AML-193 (cell line): Measurements from ENCODE around the gene ZNF19.
"Not testable (repeated sequence)": the region's sequence is repeated elsewhere in the genome, so short reads cannot be mapped to it uniquely, and the experiment has no call there.

Experiments
- DNase-seq, 2 experiments: peaks; one replicate each; lab custom pipeline; 2025; lab: John Stamatoyannopoulos, UW

The ZNF19 gene

DNA sequence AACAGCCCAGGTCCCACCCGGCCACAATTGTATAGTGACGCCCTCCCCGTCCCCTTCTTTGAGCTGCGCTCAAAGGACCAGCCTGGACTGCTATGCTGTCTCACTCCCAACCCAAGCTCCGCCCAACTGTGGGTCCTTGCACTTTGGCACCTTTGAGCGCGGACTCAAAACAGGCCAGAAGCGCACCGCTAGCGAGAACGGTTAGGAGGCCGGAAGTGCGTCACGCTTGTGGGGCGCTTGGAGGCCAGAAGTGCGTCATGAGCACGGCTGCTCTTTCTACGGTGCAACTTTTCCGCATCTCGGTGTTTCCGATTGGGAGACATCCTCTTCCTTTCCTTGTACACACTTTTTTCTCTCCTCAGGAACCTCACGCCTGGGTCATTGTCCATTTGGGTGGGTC lies at the start of gene ZNF19:
ZNF19 (minus strand) TSS at position 203 of the 400 bp plus-strand sequence. CDS start 7,210 bp downstream, outside the sequence.
- DNase-seq, result no peak

DNA sequence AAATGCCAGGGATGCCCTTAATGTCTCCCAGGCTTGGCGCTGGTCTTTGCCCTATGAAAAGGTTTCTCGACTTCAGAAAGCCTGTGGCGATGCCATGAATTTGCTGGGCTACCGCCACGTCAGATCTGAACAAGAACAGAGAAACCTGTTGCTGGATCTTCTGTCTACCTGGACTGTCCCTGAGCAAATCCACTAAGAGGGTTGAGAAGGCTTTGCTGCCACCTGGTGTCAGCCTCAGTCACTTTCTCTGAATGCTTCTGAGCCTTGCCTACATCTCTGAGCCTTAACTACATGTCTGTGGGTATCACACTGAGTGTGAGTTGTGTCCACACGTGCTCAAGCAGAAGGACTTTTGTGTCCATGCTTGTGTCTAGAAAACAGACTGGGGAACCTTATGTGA lies 48.5 kb upstream of the ZNF19 start:
- peak; percentile 10 to 52 for DNase-seq

DNA sequence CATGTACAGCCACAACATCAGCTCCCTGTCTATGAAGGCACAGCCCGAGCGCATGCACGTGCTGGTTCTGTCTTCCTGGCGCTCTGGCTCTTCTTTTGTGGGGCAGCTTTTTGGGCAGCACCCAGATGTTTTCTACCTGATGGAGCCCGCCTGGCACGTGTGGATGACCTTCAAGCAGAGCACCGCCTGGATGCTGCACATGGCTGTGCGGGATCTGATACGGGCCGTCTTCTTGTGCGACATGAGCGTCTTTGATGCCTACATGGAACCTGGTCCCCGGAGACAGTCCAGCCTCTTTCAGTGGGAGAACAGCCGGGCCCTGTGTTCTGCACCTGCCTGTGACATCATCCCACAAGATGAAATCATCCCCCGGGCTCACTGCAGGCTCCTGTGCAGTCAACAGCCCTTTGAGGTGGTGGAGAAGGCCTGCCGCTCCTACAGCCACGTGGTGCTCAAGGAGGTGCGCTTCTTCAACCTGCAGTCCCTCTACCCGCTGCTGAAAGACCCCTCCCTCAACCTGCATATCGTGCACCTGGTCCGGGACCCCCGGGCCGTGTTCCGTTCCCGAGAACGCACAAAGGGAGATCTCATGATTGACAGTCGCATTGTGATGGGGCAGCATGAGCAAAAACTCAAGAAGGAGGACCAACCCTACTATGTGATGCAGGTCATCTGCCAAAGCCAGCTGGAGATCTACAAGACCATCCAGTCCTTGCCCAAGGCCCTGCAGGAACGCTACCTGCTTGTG lies 47.8 kb upstream of the ZNF19 start:
- no peak for DNase-seq

DNA sequence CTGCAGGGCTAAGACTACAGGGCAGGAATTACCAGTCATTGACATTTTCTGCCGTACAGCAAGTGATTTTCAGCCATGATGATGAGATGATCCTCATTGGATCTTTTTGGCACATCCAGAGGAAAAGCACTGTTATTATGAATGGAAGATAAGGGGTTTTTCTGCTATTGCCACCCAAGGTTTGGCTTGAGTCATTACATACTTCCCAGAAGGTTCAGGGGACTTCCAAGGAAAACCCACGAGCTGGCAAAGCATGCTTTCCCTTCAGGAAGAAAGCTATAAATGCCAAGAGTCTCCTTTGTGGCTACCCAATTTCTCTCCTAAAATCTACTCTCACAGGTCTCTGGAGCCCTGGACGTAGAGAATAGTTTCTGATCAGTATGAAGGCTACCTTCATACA lies 43.2 kb upstream of the ZNF19 start:
- DNase-seq, result no peak

DNA sequence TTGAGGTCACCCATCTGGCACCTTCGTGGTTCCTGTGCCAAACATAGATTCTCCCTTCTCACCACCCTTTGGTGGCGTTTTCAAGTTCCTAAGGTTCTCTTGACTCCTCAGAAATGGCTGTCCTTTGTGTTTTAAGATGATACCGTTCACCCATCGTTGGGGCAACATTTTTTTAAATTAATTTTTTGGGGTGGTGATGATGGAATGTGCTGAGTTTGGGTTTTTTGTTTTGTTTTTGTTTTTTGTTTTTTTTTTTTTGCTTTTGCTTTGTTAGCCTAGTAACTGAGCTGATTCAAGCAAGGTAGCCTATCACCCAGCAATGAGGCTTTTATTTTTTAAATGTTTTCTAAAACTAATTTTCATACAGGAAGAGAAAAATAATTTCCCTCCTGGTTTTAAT lies 39.7 kb upstream of the ZNF19 start:
- DNase-seq, result no peak

DNA sequence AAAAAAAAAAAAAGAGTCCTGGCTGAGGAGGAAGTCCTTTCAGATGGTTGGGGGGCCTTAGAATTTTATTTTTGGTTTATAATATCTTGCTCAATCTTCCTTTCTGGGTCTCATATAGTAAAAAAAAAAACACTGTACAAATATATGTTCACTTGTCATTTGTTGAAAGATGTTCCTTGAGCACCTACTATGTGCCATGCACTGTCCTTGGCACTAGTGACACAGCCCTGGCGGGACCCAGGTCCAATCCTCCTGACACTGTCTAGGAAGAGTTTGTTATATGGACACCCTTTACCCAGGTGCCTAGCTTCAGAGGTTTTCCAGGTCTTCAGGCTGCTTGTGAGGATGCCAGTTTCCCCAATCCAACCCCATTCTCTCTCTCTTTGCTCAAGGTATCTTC lies 39.1 kb upstream of the ZNF19 start:
- no peak for DNase-seq

DNA sequence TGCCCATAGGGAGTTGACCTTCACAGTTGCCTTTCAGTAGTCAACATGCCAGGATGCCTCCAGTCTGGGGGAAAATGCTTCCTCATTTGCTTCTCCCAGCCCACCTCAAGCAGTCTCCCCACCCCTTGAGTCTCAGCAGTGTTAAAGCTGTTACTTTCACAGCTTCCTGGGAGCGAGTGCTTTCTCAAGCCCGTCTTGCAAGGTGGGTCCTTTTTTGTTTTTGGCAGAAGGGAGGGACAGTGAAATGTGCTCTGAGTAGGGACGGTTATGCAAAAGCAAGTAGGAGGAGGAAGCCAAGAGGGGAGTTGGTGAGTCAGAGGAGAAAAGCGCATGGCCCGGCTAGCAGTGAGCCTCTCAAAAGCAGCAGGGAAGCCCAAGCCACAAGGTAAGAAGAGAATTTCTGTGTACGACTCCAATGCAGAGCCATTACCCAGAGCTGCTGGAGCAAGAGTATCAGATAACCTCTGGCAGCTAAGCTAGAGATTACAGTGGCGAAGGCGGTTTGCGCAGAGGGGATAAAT lies 37.0 kb upstream of the ZNF19 start, which contains the start of gene CHST4:
CHST4 (plus strand) TSS at position 316 of the 521 bp plus-strand sequence. CDS start 10,252 bp downstream, outside the sequence.
- peak; percentile 37 to 54 for DNase-seq

DNA sequence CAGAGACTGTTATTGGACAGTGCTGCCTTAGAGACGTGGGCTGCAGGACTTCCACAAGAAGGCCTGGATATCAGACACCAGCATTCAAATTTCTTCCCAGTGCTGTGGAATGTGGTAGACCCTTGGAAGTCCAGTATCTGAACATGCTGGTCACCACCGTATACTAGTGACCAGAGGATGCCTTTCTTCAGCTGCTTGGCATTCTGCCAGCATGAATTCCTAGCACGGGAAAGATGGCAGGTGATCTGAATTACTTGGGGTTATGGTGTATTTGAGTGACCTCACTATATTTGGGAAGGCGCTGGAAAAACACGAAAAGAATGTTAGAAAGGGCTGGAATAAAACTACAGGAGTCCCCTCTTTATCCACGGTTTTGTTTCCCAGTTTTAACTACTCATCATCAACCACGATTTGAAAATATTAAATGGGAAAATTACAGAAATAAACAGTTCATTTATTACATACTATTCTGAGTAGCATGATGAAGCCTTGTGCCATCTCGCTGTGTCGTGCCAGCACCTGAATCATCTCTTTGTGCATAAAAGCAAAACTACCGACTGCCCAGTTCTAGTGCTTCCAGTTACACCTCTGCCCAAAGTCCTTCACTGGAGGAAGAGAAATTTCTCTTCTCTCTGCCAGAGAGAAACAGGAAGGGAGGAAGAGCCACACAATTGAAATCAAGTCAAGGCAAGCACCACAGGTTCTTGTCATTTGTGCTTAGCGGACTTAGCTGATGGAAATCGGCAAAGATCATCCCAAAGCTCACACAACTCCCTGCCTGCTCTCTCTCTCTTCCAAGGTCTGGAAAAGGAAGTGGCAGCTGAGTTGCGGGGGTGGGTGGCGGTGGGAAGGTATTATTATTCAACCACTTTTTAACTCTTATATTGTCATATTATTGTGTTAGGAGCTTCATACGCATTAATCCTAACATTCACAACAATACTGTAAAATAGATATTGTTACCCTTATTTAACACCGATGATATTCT lies 35.7 kb upstream of the ZNF19 start:
- no peak for DNase-seq

DNA sequence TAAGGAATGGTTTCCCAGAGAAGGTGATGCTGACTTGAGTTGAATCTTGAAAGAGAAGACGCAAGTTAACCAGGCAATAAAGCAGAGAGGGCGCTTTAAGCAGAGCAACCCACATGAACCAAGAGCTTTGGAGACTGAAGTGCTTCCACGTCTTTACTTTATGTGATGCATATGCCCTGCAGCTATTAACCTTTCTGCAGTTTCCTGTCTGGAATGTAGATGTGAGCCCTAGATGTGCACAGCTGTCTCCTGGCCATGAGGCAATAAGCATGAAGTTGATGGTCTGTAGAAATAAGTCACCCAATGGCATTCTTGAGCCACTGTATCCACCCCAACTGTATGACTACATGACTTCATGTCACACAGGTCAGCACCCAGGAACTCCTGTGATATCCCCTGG lies 31.4 kb upstream of the ZNF19 start:
- no peak for DNase-seq

DNA sequence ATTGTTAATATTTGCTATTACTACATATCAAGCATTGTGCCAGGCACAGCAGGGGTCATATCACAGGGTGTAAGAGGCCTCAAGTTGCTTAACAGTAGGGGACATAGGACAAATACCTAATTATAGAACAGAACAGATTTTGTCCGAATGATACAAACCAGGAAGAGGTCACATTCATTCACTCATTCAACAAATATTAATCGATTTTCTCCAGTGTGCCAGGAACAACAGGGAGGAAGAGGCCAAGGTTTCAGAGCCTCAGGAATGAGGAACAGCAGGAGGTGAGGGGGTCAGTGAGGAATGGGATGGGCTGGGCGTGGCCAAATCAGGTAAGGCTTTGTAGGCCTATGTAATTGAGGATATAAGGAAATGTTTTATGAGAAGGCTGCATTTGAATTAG lies 25.9 kb upstream of the ZNF19 start:
- no peak for DNase-seq

DNA sequence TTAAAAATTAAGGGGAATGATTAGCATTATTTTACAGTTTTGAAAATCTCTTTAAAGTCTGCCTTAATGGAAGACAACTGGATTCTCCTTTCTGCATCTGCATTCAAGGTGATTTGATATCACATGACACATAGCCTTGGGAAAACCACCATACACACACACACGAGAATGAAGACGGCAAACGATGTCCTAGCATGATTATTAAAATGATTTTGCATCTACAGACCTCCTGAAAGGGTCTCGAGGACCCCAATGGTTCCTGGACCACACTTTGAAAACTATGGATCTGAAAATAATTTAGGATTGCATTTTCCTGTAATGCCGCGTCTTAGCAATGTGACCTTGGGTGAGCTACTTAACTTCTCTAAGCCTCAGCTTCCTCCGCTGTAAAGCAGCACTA lies 25.4 kb upstream of the ZNF19 start:
- no peak for DNase-seq

DNA sequence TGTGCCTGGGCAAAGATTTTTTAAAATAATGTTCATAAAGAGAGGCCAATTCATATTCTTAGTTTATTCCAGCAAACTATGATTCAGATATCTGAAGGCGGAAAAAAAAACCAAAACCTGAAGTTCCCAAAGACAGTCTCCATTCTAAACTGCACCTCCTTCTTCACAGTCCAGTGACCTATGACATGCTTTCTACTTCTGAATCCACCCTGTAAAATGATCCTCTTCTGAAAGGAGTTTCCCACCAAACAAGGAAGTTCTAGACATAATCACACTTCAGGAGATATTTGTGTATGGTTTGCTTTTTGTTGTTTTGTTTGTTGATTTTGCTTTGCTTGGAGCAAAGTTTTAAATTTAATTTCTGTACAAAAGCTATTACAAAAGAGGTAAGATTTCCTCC lies 24.2 kb upstream of the ZNF19 start:
- DNase-seq, result no peak

DNA sequence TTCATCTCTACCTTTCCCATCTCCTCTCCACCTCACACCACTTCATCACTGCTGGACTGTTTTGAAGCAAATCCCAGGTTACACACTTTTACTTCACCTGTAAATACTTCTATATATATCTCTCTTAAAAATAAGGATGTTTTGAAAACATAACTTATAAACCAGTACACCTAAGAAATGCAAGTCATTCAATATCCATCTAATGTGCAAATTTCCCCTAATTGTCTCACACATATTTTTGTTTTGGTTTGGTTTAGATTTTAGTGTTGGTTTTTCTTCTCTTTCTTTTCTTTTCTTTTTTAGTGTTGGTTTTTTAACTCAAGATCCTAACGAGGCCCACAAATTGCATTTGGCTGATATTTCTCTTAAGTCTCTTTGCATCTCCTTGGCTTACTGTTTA lies 17.9 kb upstream of the ZNF19 start:
- no peak for DNase-seq

DNA sequence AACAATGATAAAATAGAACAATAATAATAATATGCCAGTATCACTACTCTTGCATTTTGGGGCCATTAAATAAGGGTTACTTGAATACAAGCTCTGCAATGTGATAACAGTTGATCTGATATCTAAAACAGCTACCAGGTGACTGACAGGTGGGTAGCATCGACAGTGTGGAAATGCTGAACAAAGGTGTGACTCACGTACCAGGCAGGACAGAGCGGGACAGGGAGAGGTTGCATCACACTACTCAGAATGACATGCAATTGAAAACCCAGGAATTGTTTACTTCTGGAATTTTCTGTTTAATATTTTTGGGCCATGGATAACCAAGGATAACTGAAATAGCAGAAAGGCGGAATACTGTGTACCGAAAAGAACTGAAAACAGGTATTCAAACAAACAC lies 15.8 kb upstream of the ZNF19 start:
- DNase-seq, result no peak

DNA sequence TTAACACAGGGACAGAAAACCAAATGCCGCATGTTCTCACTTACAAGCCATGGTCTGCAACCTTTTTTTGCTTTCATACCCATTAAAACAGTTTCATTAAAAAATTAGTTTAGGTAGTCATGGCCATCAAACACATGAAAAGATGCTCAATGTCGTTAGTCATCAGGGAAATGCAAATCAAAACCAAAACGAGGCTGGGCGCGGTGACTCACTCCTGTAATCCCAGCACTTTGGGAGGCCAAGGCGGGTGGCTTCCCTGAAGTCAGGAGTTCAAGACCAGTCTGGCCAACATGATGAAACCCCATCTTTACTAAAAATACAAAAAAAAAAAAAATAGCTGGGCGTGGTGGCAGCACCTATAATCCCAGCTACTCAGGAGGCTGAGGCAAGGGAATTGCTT lies 14.9 kb upstream of the ZNF19 start:
- DNase-seq, result not testable (repeated sequence)

DNA sequence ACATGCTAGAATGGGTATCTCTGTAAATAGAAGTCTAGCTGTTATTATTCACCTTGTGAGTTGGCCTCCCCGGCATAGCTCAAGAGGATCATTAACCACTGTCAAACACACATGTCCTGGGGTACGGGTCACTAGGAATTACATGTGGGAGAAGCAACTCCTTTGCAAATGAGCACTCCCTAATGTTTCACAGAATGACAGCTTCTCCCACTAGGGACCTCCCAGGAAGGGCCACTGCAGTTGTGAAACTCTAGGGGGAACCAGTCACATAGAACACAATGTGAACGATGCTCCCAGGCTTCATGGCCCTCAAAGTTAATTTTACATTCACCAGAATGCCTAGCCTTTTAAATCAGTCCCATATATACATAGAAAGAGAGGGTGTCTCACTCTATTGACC lies 12.4 kb upstream of the ZNF19 start:
- DNase-seq, result no peak

DNA sequence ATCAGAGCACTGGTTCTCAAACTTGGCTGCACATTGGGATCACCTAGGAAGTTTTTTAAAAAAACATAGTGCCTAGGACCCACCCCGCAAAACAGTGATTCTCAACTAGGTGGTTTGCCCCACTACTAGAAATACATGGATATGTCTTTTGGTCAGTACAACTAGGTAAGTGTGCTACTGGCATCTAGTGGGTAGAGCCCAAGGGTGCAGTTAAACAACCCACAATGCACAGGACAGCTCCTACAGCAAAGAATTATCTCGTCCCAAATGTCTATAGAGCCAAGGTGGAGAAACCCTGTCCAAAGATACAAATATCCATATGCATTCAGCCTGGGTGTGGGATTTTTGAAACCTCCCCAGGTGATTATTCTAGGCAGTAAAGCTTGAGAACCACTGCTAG lies 11.8 kb upstream of the ZNF19 start:
- DNase-seq, result no peak

DNA sequence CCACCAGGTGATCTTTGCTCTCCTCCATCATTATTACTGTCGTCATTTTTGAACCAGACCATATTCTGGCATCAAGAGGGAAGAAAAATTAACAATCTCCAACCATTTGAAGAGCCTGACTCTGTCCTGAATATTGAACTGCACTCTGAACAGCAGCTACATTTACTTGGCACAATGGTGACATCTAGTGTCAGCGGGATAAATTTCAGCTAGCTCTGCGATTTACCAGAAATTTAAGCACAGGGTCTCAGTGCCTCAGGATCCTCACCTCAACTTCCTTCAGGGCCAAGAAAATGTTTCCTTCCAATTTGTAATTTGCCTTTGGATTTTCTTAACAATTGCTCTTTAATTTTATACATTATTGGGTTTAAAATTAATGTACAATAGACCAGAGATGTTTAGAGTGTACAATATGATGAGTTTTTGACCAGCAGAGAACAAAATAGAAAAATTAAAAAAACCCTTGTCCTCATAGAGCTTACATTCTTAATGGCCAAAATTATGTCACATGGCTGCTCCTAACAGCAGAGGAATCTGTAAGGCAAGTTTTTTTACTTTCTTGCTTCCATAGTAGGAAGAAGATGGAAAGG lies 10.7 kb upstream of the ZNF19 start:
- peak; percentile 52 to 58 for DNase-seq

DNA sequence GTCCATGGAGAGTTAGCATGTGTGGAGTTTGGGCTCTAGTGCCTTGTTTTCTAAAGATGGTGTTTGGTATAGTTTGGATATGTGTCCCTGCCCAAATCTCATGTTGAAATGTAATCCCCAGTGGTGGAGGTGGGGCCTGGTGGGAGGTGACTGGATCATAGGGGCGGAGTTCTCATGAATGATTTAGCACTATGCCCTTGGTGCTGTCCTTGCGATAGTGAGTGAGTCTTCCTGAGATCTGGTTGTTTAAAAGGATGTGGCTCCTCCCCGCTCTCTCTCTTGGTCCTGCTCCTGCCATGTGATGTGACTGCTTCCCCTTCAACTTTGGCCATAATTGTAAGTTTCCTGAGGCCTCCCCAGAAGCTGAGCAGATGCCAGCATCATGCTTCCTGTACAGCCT lies 8.9 kb upstream of the ZNF19 start:
- DNase-seq, result no peak

DNA sequence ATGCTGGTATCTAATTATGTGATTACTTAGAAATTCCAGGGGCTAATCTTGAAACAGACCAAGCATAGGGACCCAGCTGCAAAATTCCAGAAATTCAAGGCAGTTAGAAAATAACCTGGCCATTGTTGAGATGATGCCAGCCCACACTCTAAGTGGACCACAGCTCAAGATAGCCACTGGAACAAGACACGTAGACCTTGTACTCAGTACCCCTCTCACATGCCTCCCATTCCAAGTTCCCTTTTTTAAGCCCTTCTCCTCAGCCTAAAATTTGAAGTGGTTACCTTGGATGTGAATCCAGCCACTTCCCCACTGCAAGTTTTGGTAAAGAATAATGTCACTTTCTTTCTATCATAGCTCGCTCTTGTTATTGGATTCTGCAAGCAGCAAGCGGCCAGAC lies 4.1 kb upstream of the ZNF19 start:
- no peak for DNase-seq

DNA sequence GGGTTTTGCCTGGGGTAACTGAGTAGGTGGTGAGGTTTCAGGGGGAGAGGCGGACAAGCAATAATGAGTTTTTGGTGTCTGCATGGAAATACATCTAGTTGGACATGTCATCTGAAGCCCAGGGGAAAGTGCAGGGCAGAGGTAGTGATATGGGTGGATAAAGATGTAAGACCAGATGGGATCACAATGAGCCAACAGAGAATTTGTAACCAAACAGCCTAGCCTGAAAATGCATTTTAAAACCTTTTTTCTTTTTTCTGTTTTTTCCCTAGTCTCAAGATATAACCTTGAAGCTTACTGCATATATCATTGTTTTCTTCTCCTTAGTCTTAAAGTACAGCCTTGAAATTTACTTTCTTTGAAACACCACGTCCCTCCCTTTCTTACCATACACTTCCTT lies 3.7 kb upstream of the ZNF19 start:
- DNase-seq, result no peak

DNA sequence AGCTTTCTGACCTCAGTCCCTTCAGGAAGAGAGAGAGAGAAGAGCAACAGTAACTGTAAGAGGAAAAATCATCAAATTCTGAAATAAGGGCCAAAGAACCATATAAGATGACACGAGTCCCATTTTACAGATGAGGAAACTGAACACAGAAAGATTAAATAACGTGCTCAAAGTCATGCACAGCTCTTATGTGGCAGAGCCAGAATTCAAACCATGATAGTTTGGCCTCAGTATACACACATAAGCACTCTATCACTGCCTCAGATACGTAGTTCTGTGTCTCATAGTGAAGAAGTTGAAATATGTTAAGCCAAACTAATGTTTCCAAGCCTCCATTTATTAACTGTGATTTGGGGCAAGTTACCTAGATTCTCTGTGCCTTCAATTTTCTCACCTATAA lies 1.9 kb upstream of the ZNF19 start:
- no peak for DNase-seq
